DMS114 treated with DMSO at 0.1 percent for 48 hours (cell line): ENCODE results near the gene PPRC1.
A peak's percentile ranks its signal among the peaks of the same experiment; 100 is the strongest.

Experiments used
- DNase-seq: peaks from one replicate; lab custom pipeline; 2025; ENCODE audit not compliant: unreplicated experiment; lab: John Stamatoyannopoulos, UW

PPRC1 gene

GRCh38 chr10:102146971-102147428 lies 14.2 kb downstream of the PPRC1 start:
- DNase-seq, result no peak

GRCh38 chr10:102147561-102147960 lies 14.7 kb downstream of the PPRC1 start:
- no peak for DNase-seq

- DNase-seq, result no peak
These were observed 15.4 kb downstream of the PPRC1 start for GRCh38 chr10:102148275-102148674.

- DNase-seq, result no peak
These were observed 18.3 kb downstream of the PPRC1 start for GRCh38 chr10:102150970-102151773.

- DNase-seq, result peak; percentile 97
These were observed 19.1 kb downstream of the PPRC1 start, which contains the start of gene NOLC1 for GRCh38 chr10:102151774-102152544. TSS of gene NOLC1 (plus strand) at chr10:102152389. CDS start at chr10:102152411, 22 bp downstream.

- no peak for DNase-seq
These were observed 19.7 kb downstream of the PPRC1 start for GRCh38 chr10:102152545-102152890.

- no peak for DNase-seq
These were observed 20.3 kb downstream of the PPRC1 start for GRCh38 chr10:102153093-102153620.

- DNase-seq, result no peak
These were observed 21.8 kb downstream of the PPRC1 start for GRCh38 chr10:102154466-102155116.

GRCh38 chr10:102157224-102157623 lies 24.4 kb downstream of the PPRC1 start:
- no peak for DNase-seq

GRCh38 chr10:102159051-102159597 lies 26.3 kb downstream of the PPRC1 start:
- no peak for DNase-seq

- DNase-seq, result no peak
These were observed 27.0 kb downstream of the PPRC1 start for GRCh38 chr10:102159831-102160230.

GRCh38 chr10:102163342-102163989 lies 30.6 kb downstream of the PPRC1 start:
- no peak for DNase-seq

- no peak for DNase-seq
These were observed 35.0 kb downstream of the PPRC1 start for GRCh38 chr10:102167861-102168260.

- DNase-seq, result no peak
These were observed 37.8 kb downstream of the PPRC1 start for GRCh38 chr10:102170602-102171001.

GRCh38 chr10:102172288-102172687 lies 39.4 kb downstream of the PPRC1 start:
- no peak for DNase-seq

GRCh38 chr10:102175415-102175814 lies 42.6 kb downstream of the PPRC1 start:
- DNase-seq, result no peak

GRCh38 chr10:102184606-102185005 lies 51.8 kb downstream of the PPRC1 start:
- no peak for DNase-seq

- no peak for DNase-seq
These were observed 52.4 kb downstream of the PPRC1 start for GRCh38 chr10:102185272-102185671.

- no peak for DNase-seq
These were observed 53.1 kb downstream of the PPRC1 start for GRCh38 chr10:102185811-102186527.
